T-cell (primary cell): ENCODE data around the gene KCNJ10. TPM values are rescaled to one million over a fixed set of nuclear protein-coding genes. Genes with fewer than 3 reads are reported as not detected.
"Not testable (repeated sequence)": the region's sequence is repeated elsewhere in the genome, so short reads cannot be mapped to it uniquely, and the experiment has no call there.

Source experiments
- ATAC-seq, 4 experiments: fragments of 200-7000 bp in 3 of 4; fragments of 150-1000 bp in 1 of 4; cut with Tn5 transposase; replicated peaks in 1 of 4; 1 replicate in 3 of 4; 2 replicates in 1 of 4; pipeline ENCODE4 v1.10.0; 2021; ENCODE audit warnings: moderate library complexity in 3 of 4, mild to moderate bottlenecking in 2 of 4, moderate number of reproducible peaks in 1 of 4
- CTCF ChIA-PET, 2 donors: fragments of 300-600 bp; sonication (Branson Sonifier 250); formaldehyde crosslinking; loops; one replicate each; lab custom pipeline; 2022; ENCODE audit warnings: antibody characterized with exemption in 2 of 2; lab: Charles Lee
- POLR2A ChIA-PET, 2 donors: fragments of 300-600 bp; sonication (Branson Sonifier 250); formaldehyde crosslinking; loops; one replicate each; lab custom pipeline; 2022; ENCODE audit warnings: antibody characterized with exemption in 2 of 2; lab: Charles Lee
- DNase-seq, 35 experiments: peaks; one replicate each; pipeline versions ENCODE4 v3.0.0 to v3.0.0-alpha.2; 2013 to 2023
- H3K27ac ChIP-seq: one replicate; pipeline ENCODE4 v1.5.1; 2013; ENCODE audit warnings: low read length
- H3K27me3 ChIP-seq, 2 experiments: replicated peaks in 1 of 2; 1 replicate in 1 of 2; 2 replicates in 1 of 2; pipeline versions ENCODE4 v1.6.1 to v1.7.0; 2013; ENCODE audit warnings: low read length in 1 of 2, mixed read lengths in 1 of 2; ENCODE audit not compliant: control insufficient read depth in 2 of 2, insufficient read depth in 2 of 2; ENCODE audit errors: extremely low read depth in 1 of 2
- H3K36me3 ChIP-seq, 2 donors: 1 replicate in 1 of 2; 2 replicates in 1 of 2; pipeline versions ENCODE4 v1.6.1 to v1.7.0; 2013; ENCODE audit warnings: low read length in 1 of 2; ENCODE audit not compliant: control insufficient read depth in 2 of 2, insufficient read depth in 1 of 2; ENCODE audit errors: extremely low read depth in 1 of 2
- H3K4me1 ChIP-seq, 2 experiments: 1 replicate in 1 of 2; 2 replicates in 1 of 2; pipeline versions ENCODE4 v1.6.1 to v1.7.0; 2013; ENCODE audit warnings: low read length in 2 of 2, mixed read lengths in 1 of 2; ENCODE audit not compliant: insufficient read depth in 2 of 2, control insufficient read depth in 1 of 2; ENCODE audit errors: extremely low read depth in 1 of 2
- H3K4me3 ChIP-seq, 2 donors: 1 replicate in 1 of 2; 2 replicates in 1 of 2; pipeline versions ENCODE4 v1.5.1 to v1.7.0; 2013; ENCODE audit warnings: mild to moderate bottlenecking in 2 of 2, low read length in 1 of 2, moderate library complexity in 1 of 2; ENCODE audit not compliant: control insufficient read depth in 1 of 2; ENCODE audit errors: extremely low read depth in 1 of 2
- H3K9me3 ChIP-seq: 2 replicates; pipeline ENCODE4 v1.7.0; 2013
- H3K27ac Mint-ChIP-seq, 2 donors: one replicate each; pipeline ENCODE4 v1.8.0; 2020 to 2021; ENCODE audit warnings: mild to moderate bottlenecking in 2 of 2, mixed read lengths in 2 of 2
- H3K27me3 Mint-ChIP-seq, 2 donors: one replicate each; pipeline ENCODE4 v1.8.0; 2021 to 2022; ENCODE audit warnings: mixed read lengths in 2 of 2
- H3K36me3 Mint-ChIP-seq: one replicate; pipeline ENCODE4 v1.8.0; 2021; ENCODE audit warnings: mixed read lengths
- H3K4me1 Mint-ChIP-seq, 3 donors: one replicate each; pipeline ENCODE4 v1.8.0; 2020 to 2022; ENCODE audit warnings: mixed read lengths in 3 of 3, mild to moderate bottlenecking in 1 of 3
- H3K4me3 Mint-ChIP-seq, 3 donors: one replicate each; pipeline ENCODE4 v1.8.0; 2020 to 2022; ENCODE audit warnings: mild to moderate bottlenecking in 3 of 3, mixed read lengths in 3 of 3, moderate library complexity in 3 of 3
- H3K9me3 Mint-ChIP-seq, 3 donors: one replicate each; pipeline ENCODE4 v1.8.0; 2020 to 2022; ENCODE audit warnings: mixed read lengths in 3 of 3
- WGBS: methylation state at CpG from one replicate; pipeline ENCODE4 v1.1.5; 2013; ENCODE audit warnings: missing lambda C conversion rate; ENCODE audit not compliant: insufficient coverage; 5-methylcytosine and 5-hydroxymethylcytosine counted together
- total RNA-seq, 35 experiments: library from RNA in 6 of 35; stranded (reverse) in 6 of 35; fragments of 120-200 nt in 1 of 35; gene quantifications; one replicate each; pipeline versions ENCODE4 v1.2.1 to v1.2.4 and lab custom pipeline; 2013 to 2026

KCNJ10 gene
- total RNA-seq, 5 donors from 2014 or later (not counting 1 experiment from before 2014, with no cell fraction given), result 0.22 TPM; not detected in 4

DNA sequence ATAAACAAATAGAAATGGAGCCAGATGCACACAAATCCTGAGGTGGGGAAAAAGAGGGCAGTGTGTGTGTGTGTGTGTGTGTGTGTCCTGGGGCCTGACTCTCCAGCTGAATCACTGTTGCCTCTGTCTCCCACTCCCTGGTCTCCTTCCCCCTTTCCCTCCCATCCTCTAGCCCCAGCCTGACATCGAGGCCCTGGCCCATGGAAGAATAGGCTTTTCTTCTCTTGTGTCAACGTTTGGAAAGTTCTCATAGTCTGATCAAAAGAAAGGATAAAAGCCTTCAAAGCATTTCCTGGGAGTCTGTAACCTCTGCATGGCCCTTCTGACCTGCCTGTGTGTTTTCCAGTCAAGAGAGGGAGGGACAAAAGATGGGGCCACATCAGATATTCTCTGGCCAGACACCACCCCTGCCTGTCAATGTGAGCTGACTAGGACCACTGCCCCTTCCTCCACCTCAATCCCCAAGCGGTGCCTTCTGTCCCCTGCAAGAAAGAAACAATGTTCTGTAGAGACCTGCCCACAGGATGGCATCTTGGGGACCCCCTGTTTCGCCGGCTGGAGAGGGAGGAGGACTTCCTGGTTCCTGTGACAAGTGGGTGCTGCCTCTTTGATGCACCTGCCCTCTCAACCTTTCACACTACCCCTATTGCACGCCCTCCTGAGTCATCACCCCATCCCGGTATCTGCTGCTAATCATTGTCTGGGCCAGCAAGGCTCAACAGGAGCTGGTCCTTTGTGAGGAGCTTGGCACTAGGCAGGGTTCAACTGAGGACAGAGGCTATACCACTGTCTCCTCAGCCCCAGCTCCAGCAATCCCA is 16.2 kb downstream of the KCNJ10 start:
- H3K4me1 Mint-ChIP-seq, result no peaks in the 10 kb centered on the region
- H3K27me3 Mint-ChIP-seq, result peaks cover 32 to 49% of the 10 kb centered on the region in 2 donors
- no peak for DNase-seq
- ChIA-PET POLR2A (interaction anchor here in 1 of 2 donors (0.6 kb wide), 1 partner anchor 1253 kb away, joined by 7 read pairs; no protein-coding TSS in a partner anchor), CTCF (interaction anchor here in 1 of 2 donors (1.0 to 1.1 kb wide), 2 partner anchors 15 to 27 kb away, joined by 3 read pairs; partner anchors contain the start of gene KCNJ9)
- no peaks in the 10 kb centered on the region for H3K9me3 Mint-ChIP-seq
- Histone ChIP-seq H3K36me3 (no peaks in the 10 kb centered on the region), H3K27ac (no peak overlapping the region), H3K27me3 (peaks cover 3 to 46% of the 10 kb centered on the region in 2 experiments), H3K9me3 (no peaks in the 10 kb centered on the region), H3K4me1 (no peaks in the 10 kb centered on the region), H3K4me3 (no peak overlapping the region)
- H3K4me3 Mint-ChIP-seq, result no peak overlapping the region
- 49% methylated on average over 4 of the region's 7 CpGs for WGBS
- H3K27ac Mint-ChIP-seq, result no peak overlapping the region
- ATAC-seq, result no peak
- no peaks in the 10 kb centered on the region for H3K36me3 Mint-ChIP-seq

DNA sequence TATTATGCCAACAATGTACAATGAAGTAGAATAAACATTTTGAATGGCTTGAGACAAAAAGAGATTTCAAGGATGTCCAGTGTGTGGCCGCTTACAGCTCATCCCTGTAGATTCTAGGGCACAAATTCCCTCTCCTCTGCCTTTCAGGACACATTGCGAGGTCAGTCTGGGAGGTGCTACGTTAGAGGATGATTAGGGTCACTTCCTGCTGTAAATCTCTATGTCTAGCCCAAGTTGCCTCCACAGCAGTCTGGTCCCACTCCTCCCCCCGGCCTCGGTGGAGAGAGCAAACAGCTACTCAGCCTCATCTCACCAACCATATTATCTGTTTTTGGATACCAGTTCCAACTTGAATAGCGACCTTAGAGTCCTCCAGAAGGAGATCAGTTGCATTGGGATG is 17.0 kb downstream of the KCNJ10 start:
- ATAC-seq (no peak), DNase-seq (no peak)
- Mint-ChIP-seq H3K27ac (no peak overlapping the region), H3K4me1 (no peaks in the 10 kb centered on the region), H3K27me3 (peaks cover 32 to 43% of the 10 kb centered on the region in 2 donors), H3K9me3 (no peaks in the 10 kb centered on the region), H3K36me3 (no peaks in the 10 kb centered on the region), H3K4me3 (no peak overlapping the region)
- ChIA-PET POLR2A (no interaction called here), CTCF (no interaction called here)
- no peaks in the 10 kb centered on the region for H3K36me3 ChIP-seq
- H3K4me3 ChIP-seq, result no peak overlapping the region
- H3K27me3 ChIP-seq, result peaks cover 3 to 43% of the 10 kb centered on the region in 2 experiments
- no peaks in the 10 kb centered on the region for H3K9me3 ChIP-seq
- WGBS, result no CpG with 5 or more reads among the region's 6 CpGs
- H3K4me1 ChIP-seq, result no peaks in the 10 kb centered on the region
- no peak overlapping the region for H3K27ac ChIP-seq

GRCh38 chr1:160050619-160051018 is 19.3 kb downstream of the KCNJ10 start:
- Mint-ChIP-seq H3K4me1 (peaks cover 8 to 13% (median 12%) of the 10 kb centered on the region in 3 donors), H3K4me3 (no peak overlapping the region), H3K36me3 (no peaks in the 10 kb centered on the region), H3K9me3 (no peaks in the 10 kb centered on the region), H3K27ac (no peak overlapping the region), H3K27me3 (peaks cover 23 to 46% of the 10 kb centered on the region in 2 donors)
- ATAC-seq, result no peak
- ChIA-PET POLR2A (no interaction called here), CTCF (no interaction called here)
- Histone ChIP-seq H3K27me3 (peaks cover 3 to 39% of the 10 kb centered on the region in 2 experiments), H3K27ac (no peak overlapping the region), H3K4me3 (no peak overlapping the region), H3K36me3 (no peaks in the 10 kb centered on the region), H3K4me1 (peaks cover 0 to 8% of the 10 kb centered on the region in 2 experiments), H3K9me3 (no peaks in the 10 kb centered on the region)
- WGBS, result 80% methylated on average over 1 of the region's 1 CpG
- no peak for DNase-seq

GRCh38 chr1:160050182-160050581 is 19.8 kb downstream of the KCNJ10 start:
- peaks cover 20 to 47% of the 10 kb centered on the region in 2 donors for H3K27me3 Mint-ChIP-seq
- H3K27ac Mint-ChIP-seq, H3K4me3 ChIP-seq, ATAC-seq, H3K36me3 Mint-ChIP-seq, H3K36me3 ChIP-seq, H3K4me1 ChIP-seq, H3K9me3 Mint-ChIP-seq, H3K27ac ChIP-seq, H3K9me3 ChIP-seq, H3K4me3 Mint-ChIP-seq, CTCF ChIA-PET, DNase-seq: not testable (repeated sequence)
- H3K27me3 ChIP-seq, result peaks cover 3 to 39% of the 10 kb centered on the region in 2 experiments
- POLR2A ChIA-PET, result interaction anchor here in 1 of 2 donors (0.7 kb wide), 1 partner anchor 873 kb away, joined by 3 read pairs; no protein-coding TSS in a partner anchor
- H3K4me1 Mint-ChIP-seq, result peaks cover 8 to 13% (median 12%) of the 10 kb centered on the region in 3 donors
- 86% methylated on average over 1 of the region's 2 CpGs for WGBS

DNA sequence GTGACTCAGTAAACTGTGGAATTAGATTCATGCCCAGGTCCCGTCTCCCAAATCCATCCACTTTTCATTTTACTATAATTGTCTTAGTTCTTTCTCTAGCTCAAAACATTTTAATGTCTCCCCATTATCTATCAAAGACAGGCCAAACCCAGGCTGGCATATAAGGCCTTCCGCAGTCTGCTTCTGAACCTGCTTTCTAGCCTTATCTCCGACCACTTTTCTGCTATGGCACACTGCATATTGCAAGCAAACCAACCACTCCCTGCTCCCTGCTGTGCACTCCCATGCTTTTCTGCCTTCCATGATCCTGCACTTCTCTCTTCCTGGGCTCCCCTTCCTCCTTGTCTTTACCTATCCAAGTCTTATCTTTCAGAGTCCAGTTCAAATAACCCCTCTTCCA is 20.9 kb downstream of the KCNJ10 start:
- WGBS, result 83% methylated on average over 2 of the region's 3 CpGs
- Mint-ChIP-seq H3K27ac (no peak overlapping the region), H3K36me3 (no peaks in the 10 kb centered on the region), H3K27me3 (peaks cover 16 to 37% of the 10 kb centered on the region in 2 donors), H3K4me3 (no peak overlapping the region), H3K9me3 (no peaks in the 10 kb centered on the region), H3K4me1 (peaks cover 8 to 13% (median 12%) of the 10 kb centered on the region in 3 donors)
- no peak overlapping the region for H3K4me3 ChIP-seq
- ATAC-seq (no peak), DNase-seq (no peak)
- POLR2A ChIA-PET, result no interaction called here
- peaks cover 0 to 8% of the 10 kb centered on the region in 2 experiments for H3K4me1 ChIP-seq
- H3K9me3 ChIP-seq, result no peaks in the 10 kb centered on the region
- H3K27ac ChIP-seq, result no peak overlapping the region
- peaks cover 3 to 30% of the 10 kb centered on the region in 2 experiments for H3K27me3 ChIP-seq
- CTCF ChIA-PET, result interaction anchor here in 1 of 2 donors (0.6 kb wide), 1 partner anchor 180 kb away, joined by 3 read pairs; no protein-coding TSS in a partner anchor
- H3K36me3 ChIP-seq, result no peaks in the 10 kb centered on the region

DNA sequence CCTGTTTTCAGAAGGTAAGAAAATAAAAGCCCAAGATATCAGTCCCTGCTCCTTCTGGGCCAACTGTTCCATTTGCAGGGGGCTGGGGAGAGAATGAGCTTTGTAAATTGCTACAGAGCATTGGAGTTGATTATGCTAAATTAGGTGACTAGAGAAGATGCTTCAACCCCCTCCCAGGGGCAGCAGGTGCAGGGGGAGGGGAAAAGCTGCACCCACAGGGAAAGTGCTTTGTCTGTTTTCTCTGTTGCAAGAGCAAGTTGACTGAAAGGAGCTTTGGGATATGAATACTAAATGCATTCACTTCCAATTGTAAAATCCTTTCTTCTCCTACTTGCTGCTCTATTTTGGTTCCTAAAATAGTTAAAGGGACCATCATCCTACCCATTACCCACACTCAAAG is 21.6 kb downstream of the KCNJ10 start:
- DNase-seq, result no peak
- Mint-ChIP-seq H3K36me3 (no peaks in the 10 kb centered on the region), H3K4me3 (no peak overlapping the region), H3K27ac (no peak overlapping the region), H3K27me3 (peaks cover 19 to 33% of the 10 kb centered on the region in 2 donors), H3K9me3 (no peaks in the 10 kb centered on the region), H3K4me1 (peaks cover 8 to 13% (median 12%) of the 10 kb centered on the region in 3 donors)
- Histone ChIP-seq H3K4me3 (no peak overlapping the region), H3K27ac (no peak overlapping the region), H3K9me3 (no peaks in the 10 kb centered on the region), H3K4me1 (peaks cover 0 to 8% of the 10 kb centered on the region in 2 experiments), H3K27me3 (peaks cover 3 to 22% of the 10 kb centered on the region in 2 experiments), H3K36me3 (no peaks in the 10 kb centered on the region)
- POLR2A ChIA-PET, result no interaction called here
- no peak for ATAC-seq
- CTCF ChIA-PET, result interaction anchor here in 1 of 2 donors (0.6 to 0.7 kb wide), 2 partner anchors 18 to 180 kb away, joined by 3 read pairs; no protein-coding TSS in a partner anchor
